Activated CD8-positive, alpha-beta memory T cell treated with anti-CD3 and anti-CD28 coated beads, Interleukin-2, amount 10 ng/mL, durations not matched to agents 7 days and 5 days (primary cell): ENCODE measurements around the gene HCFC1R1. TPM values are rescaled to one million over a fixed set of nuclear protein-coding genes. Genes with fewer than 3 reads are reported as not detected.

Source experiments
- ATAC-seq: fragments of 150-1000 bp; cut with Tn5 transposase; one replicate; pipeline ENCODE4 v1.10.0; 2021; ENCODE audit warnings: moderate library complexity
- CTCF ChIA-PET: fragments of 350-600 bp; sonication (Branson Sonifier 250); formaldehyde crosslinking; loops from one replicate; lab custom pipeline; 2021; ENCODE audit warnings: antibody characterized with exemption; lab: Charles Lee
- DNase-seq: peaks from one replicate; pipeline ENCODE4 v3.0.0-alpha.2; 2020
- H3K27ac Mint-ChIP-seq: one replicate; pipeline ENCODE4 v1.8.0; 2021; ENCODE audit warnings: mild to moderate bottlenecking, mixed read lengths
- H3K27me3 Mint-ChIP-seq: one replicate; pipeline ENCODE4 v1.8.0; 2021; ENCODE audit warnings: mixed read lengths
- H3K36me3 Mint-ChIP-seq: one replicate; pipeline ENCODE4 v1.8.0; 2021; ENCODE audit warnings: mild to moderate bottlenecking, mixed read lengths
- H3K4me1 Mint-ChIP-seq: one replicate; pipeline ENCODE4 v1.8.0; 2021; ENCODE audit warnings: mixed read lengths
- H3K4me3 Mint-ChIP-seq: one replicate; pipeline ENCODE4 v1.8.0; 2021; ENCODE audit warnings: mild to moderate bottlenecking, moderate library complexity, mixed read lengths
- H3K9me3 Mint-ChIP-seq: one replicate; pipeline ENCODE4 v1.8.0; 2022; ENCODE audit warnings: low read depth, mixed read lengths
- total RNA-seq, 2 experiments: library from RNA; stranded (reverse); gene quantifications; one replicate each; pipeline ENCODE4 v1.2.3, GENCODE V29; 2021

The HCFC1R1 gene
- total RNA-seq, 2 experiments from 2014 or later, result 31.8 to 34.3 TPM

DNA sequence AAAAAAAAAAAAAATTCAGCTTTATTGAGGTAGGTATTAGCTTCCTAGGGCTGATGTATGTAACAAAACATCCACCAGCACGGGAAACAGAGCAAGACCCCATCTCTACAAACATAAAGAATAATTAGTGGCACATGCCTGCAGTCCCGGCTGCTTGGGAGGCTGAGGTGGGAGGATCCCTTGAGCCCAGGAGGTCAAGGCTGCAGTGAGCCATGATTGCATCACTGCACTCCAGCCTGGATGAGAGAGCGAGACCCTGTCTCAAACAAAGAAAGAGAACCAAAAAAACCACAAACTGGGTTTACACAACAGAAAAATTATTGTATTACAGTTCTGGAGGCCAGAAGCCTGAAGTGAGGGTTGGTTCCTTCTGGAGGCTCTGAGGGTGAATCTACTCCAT is 18.6 kb upstream of the HCFC1R1 start:
- no peaks in the 10 kb centered on the region for H3K9me3 Mint-ChIP-seq
- peaks cover 17% of the 10 kb centered on the region for H3K4me1 Mint-ChIP-seq
- H3K27me3 Mint-ChIP-seq, result peaks cover 37% of the 10 kb centered on the region
- H3K27ac Mint-ChIP-seq, result no peak overlapping the region
- ATAC-seq, result no peak
- DNase-seq, result no peak
- CTCF ChIA-PET, result interaction anchor here (0.9 to 15.3 kb wide), 4 partner anchors 13 to 87 kb away, joined by 3 to 342 read pairs (median 12); partner anchors contain the start of genes HCFC1R1 and THOC6
- no peak overlapping the region for H3K4me3 Mint-ChIP-seq
- H3K36me3 Mint-ChIP-seq, result peaks cover 4% of the 10 kb centered on the region

GRCh38 chr16:3038896-3039295 is 15.2 kb upstream of the HCFC1R1 start:
- CTCF ChIA-PET, result interaction anchor here (0.6 to 15.3 kb wide), 6 partner anchors 9 to 242 kb away, joined by 3 to 342 read pairs (median 6); partner anchors contain the start of genes HCFC1R1 and THOC6
- Mint-ChIP-seq H3K27ac (no peak overlapping the region), H3K4me1 (peaks cover 8% of the 10 kb centered on the region), H3K9me3 (no peaks in the 10 kb centered on the region), H3K36me3 (peaks cover 2% of the 10 kb centered on the region), H3K27me3 (peaks cover 58% of the 10 kb centered on the region), H3K4me3 (no peak overlapping the region)
- DNase-seq (no peak), ATAC-seq (no peak)

GRCh38 chr16:3038256-3038655 is 14.5 kb upstream of the HCFC1R1 start:
- ATAC-seq, result no peak
- H3K4me3 Mint-ChIP-seq, result no peak overlapping the region
- peaks cover 8% of the 10 kb centered on the region for H3K4me1 Mint-ChIP-seq
- peaks cover 61% of the 10 kb centered on the region for H3K27me3 Mint-ChIP-seq
- CTCF ChIA-PET, result interaction anchor here (0.6 to 15.3 kb wide), 4 partner anchors 9 to 241 kb away, joined by 3 to 342 read pairs (median 13); partner anchors contain the start of genes HCFC1R1 and THOC6
- H3K9me3 Mint-ChIP-seq, result no peaks in the 10 kb centered on the region
- H3K27ac Mint-ChIP-seq, result no peak overlapping the region
- peaks cover 2% of the 10 kb centered on the region for H3K36me3 Mint-ChIP-seq
- no peak for DNase-seq

- DNase-seq (no peak), ATAC-seq (no peak)
- Mint-ChIP-seq H3K36me3 (peaks cover 2% of the 10 kb centered on the region), H3K9me3 (no peaks in the 10 kb centered on the region), H3K4me1 (peaks cover 17% of the 10 kb centered on the region), H3K27ac (no peak within 1 kb of the TSS), H3K4me3 (peak within 1 kb of the TSS; percentile 18), H3K27me3 (peaks cover 75% of the 10 kb centered on the region)
- CTCF ChIA-PET, result interaction anchor here (0.7 to 15.3 kb wide), 5 partner anchors 7 to 56 kb away, joined by 4 to 342 read pairs (median 28); partner anchors contain the start of genes HCFC1R1, MMP25 and THOC6
Observed at GRCh38 chr16:3036726-3037315, 13.1 kb upstream of the HCFC1R1 start, which contains the start of gene BICDL2. Gene BICDL2 (minus strand): TSS chr16:3036944. CDS start chr16:3035496, 1,448 bp downstream.

DNA sequence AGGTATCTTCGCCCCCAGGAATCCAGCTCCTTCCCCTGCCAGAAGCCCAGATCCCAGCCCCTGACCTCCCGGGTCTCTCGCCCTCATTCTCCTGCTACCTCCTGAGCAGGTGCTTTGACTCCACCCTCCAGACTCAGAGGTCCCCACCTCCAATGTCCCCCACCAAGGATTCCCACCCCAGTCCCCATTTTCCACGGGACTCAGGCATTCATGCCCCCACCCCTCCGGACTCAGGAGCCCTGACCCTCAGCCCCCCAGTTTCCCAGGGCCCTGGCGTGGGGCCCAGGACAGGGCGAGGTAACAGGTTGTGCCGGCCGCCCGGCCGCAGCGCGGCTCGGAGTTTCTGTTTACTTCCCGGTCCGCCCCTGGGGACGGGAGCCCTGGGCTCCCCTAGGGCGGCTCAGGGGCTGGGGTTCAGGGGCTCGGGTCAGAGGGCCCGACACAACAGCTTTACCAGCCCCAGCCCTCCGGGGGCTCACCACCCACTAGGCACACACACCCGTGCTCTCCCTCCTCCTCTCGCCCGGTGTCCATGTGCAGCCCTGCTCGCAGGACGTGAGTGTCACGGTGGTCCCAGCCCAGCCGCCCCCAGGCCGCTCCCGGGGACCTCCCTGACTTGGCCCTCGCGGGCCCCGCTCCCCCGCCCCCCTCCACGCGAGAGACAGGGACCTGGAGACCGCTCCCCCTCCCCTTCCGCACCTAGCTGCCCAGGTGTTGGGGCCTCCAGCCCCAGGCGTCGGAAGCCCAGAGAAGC is 12.4 kb upstream of the HCFC1R1 start:
- DNase-seq (no peak), ATAC-seq (peak; percentile 15)
- Mint-ChIP-seq H3K9me3 (no peaks in the 10 kb centered on the region), H3K27me3 (peaks cover 77% of the 10 kb centered on the region), H3K4me1 (peaks cover 19% of the 10 kb centered on the region), H3K36me3 (peaks cover 2% of the 10 kb centered on the region), H3K27ac (no peak overlapping the region), H3K4me3 (no peak overlapping the region)
- CTCF ChIA-PET, result interaction anchor here (3.8 to 17.9 kb wide), 5 partner anchors 9 to 93 kb away, joined by 23 to 370 read pairs (median 185); partner anchors contain the start of genes CLDN9, HCFC1R1, MMP25 and THOC6

DNA sequence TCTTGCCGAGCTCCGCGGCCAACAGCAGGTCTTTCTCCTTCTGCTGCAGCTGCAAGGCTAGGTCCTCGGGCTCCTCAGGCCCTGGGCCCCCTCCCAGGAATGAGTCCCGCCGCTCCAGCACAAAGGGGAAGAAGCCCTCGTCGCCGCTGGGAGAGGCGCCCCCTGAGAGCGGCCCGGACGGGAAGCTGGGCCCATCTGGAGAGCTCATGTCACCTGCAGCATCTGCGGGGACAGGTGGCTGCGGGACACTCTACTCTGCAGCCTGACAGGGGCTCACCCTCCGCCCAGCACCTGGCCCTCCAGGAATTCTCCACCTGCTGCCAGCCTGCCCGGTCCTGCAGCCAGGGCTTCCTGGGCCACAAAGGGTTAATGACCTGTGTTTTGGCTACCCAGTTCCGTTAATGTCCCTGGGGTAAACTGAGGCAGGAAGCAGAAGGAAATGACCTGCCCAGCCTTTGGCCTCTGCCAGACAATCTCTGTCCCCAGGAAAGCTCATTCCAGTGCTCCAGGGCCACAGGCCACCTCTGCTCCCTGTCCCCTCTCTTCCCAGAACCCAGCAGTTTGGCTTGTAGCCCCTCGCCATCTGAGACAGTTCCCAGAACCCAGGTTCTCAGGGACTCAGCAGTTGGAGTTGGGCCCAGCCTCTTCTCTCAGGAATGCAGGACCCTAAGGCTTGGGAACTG is 11.7 kb upstream of the HCFC1R1 start:
- Mint-ChIP-seq H3K27me3 (peaks cover 80% of the 10 kb centered on the region), H3K4me1 (peaks cover 19% of the 10 kb centered on the region), H3K36me3 (peaks cover 2% of the 10 kb centered on the region), H3K9me3 (no peaks in the 10 kb centered on the region), H3K27ac (no peak overlapping the region), H3K4me3 (no peak overlapping the region)
- DNase-seq (no peak), ATAC-seq (no peak)
- CTCF ChIA-PET, result interaction anchor here (1.0 to 17.9 kb wide), 7 partner anchors 9 to 93 kb away, joined by 3 to 370 read pairs (median 28); partner anchors contain the start of genes CLDN9, HCFC1R1, MMP25 and THOC6

- Mint-ChIP-seq H3K27me3 (peaks cover 72% of the 10 kb centered on the region), H3K4me1 (peaks cover 39% of the 10 kb centered on the region)
Observed at GRCh38 chr16:3032624-3033023, 8.9 kb upstream of the HCFC1R1 start.

DNA sequence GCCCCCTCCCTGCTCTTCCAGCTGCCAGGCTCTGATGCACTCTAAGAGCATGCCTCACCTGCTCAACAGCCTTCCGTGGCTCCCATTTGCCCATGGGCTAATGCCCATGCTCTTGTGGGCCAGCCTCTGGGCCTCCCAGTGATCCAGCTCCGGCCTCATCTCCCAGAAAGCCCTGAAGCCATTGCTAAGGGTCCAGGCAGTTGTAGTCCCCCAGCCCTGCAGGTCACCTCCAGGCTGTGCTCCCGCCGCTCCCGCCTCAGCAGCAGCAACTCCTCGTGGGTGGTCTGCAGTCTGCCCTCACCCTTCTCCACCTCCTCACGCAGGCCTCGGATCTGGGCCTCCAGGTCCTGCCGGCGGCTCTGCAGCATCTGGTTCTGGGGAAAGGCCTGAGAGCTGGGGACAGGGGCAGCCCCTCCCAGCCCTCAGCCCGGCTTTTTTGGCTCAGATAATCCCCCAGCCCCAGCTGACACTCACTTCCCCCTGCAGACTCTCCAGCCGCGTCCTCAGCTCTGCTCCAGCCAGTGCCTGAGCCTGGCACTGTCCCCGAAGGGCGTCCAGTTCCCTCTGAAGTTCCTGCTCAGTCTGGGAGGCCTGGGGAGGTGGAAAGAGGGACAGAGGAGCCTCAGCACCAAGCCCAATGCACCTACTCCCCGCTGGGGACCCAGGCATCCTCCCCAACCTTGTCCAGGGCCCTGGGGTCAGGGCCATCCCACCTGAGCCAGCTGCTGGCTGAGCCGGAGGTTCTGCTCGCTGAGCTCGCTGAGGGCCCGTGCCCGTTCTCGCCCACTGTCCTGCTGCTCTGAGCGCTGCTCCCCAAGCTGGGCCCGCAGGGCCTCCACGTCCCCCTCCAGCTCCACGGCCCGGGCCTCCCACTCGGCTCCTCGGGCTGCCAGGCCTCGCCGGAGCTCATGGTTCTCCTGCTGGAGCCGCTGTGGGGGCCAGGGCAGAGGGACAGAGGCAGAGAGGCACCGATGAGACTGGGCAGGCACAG is 6.8 kb upstream of the HCFC1R1 start:
- Mint-ChIP-seq H3K36me3 (peaks cover 11% of the 10 kb centered on the region), H3K27me3 (peaks cover 58% of the 10 kb centered on the region), H3K9me3 (no peaks in the 10 kb centered on the region), H3K4me3 (peak overlapping the region; percentile 65), H3K4me1 (peaks cover 40% of the 10 kb centered on the region), H3K27ac (peak overlapping the region; percentile 60)
- no peak for ATAC-seq
- CTCF ChIA-PET, result interaction anchor here (1.2 to 17.9 kb wide), 20 partner anchors 10 to 162 kb away, joined by 3 to 370 read pairs (median 12); partner anchors contain the start of genes CLDN6, CLDN9, HCFC1R1 and IL32
- no peak for DNase-seq

More at GRCh38 chr16:3032624-3033023, 8.9 kb upstream of the HCFC1R1 start:
- H3K9me3 Mint-ChIP-seq, result no peaks in the 10 kb centered on the region
- peaks cover 2% of the 10 kb centered on the region for H3K36me3 Mint-ChIP-seq
- ATAC-seq (no peak), DNase-seq (no peak)
- H3K4me3 Mint-ChIP-seq, result no peak overlapping the region
- H3K27ac Mint-ChIP-seq, result no peak overlapping the region
- CTCF ChIA-PET, result interaction anchor here (0.6 to 17.9 kb wide), 14 partner anchors 9 to 96 kb away, joined by 3 to 370 read pairs (median 26); partner anchors contain the start of genes CLDN6, CLDN9, HCFC1R1 and MMP25

GRCh38 chr16:3029491-3030221 is 5.9 kb upstream of the HCFC1R1 start:
- DNase-seq (peak; percentile 81), ATAC-seq (peak; percentile 66)
- Mint-ChIP-seq H3K4me1 (peaks cover 44% of the 10 kb centered on the region), H3K4me3 (peak overlapping the region; percentile 65), H3K27me3 (peaks cover 50% of the 10 kb centered on the region), H3K27ac (peak overlapping the region; percentile 62), H3K36me3 (peaks cover 11% of the 10 kb centered on the region), H3K9me3 (no peaks in the 10 kb centered on the region)
- CTCF ChIA-PET, result interaction anchor here (0.9 to 17.9 kb wide), 15 partner anchors 9 to 161 kb away, joined by 3 to 370 read pairs (median 17); partner anchors contain the start of genes CLDN6, CLDN9, HCFC1R1 and IL32

GRCh38 chr16:3028716-3029319 is 5.1 kb upstream of the HCFC1R1 start:
- H3K27ac Mint-ChIP-seq, result no peak overlapping the region
- H3K36me3 Mint-ChIP-seq, result peaks cover 12% of the 10 kb centered on the region
- H3K9me3 Mint-ChIP-seq, result no peaks in the 10 kb centered on the region
- DNase-seq (no peak), ATAC-seq (no peak)
- H3K27me3 Mint-ChIP-seq, result peaks cover 41% of the 10 kb centered on the region
- peaks cover 46% of the 10 kb centered on the region for H3K4me1 Mint-ChIP-seq
- CTCF ChIA-PET, result interaction anchor here (0.6 to 17.9 kb wide), 27 partner anchors 8 to 161 kb away, joined by 3 to 370 read pairs (median 7); partner anchors contain the start of genes CLDN6, CLDN9, HCFC1R1 and IL32
- peak overlapping the region; percentile 65 for H3K4me3 Mint-ChIP-seq
